ENCODE measurements around the gene BRD7.

Gene BRD7

DNA sequence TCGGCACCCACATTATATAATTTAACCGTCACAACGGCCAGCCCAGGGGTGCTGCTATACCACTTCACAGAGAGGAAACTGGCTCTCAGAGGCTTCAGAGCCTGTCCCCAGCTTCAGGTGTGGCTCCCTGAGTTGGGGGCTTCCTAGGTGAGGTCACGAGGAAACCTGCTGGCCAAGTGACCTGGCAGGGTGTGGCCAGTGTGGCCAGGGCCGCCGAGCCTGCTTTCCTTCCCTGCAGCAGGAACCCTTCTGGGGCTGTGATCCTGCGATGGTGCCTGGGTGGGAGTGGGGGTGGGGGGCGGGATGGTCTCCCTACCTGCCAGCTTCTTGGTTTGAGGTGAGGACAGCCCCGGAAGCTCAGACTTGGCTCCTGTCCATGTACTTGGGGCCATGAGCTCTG lies 62.5 kb downstream of the BRD7 start:
- Histone ChIP-seq H3K27me3 (replicated peaks; ENCODE audit: control insufficient read depth, insufficient read depth, low read length) (no peaks in the 10 kb centered on the region), H3K4me3 (replicated peaks; ENCODE audit: low read depth, low read length) (no peak overlapping the region), H3K36me3 (ENCODE audit: control insufficient read depth, insufficient read depth, low read length) (peaks cover 35% of the 10 kb centered on the region)
- TF ChIP-seq, protein P1, sequence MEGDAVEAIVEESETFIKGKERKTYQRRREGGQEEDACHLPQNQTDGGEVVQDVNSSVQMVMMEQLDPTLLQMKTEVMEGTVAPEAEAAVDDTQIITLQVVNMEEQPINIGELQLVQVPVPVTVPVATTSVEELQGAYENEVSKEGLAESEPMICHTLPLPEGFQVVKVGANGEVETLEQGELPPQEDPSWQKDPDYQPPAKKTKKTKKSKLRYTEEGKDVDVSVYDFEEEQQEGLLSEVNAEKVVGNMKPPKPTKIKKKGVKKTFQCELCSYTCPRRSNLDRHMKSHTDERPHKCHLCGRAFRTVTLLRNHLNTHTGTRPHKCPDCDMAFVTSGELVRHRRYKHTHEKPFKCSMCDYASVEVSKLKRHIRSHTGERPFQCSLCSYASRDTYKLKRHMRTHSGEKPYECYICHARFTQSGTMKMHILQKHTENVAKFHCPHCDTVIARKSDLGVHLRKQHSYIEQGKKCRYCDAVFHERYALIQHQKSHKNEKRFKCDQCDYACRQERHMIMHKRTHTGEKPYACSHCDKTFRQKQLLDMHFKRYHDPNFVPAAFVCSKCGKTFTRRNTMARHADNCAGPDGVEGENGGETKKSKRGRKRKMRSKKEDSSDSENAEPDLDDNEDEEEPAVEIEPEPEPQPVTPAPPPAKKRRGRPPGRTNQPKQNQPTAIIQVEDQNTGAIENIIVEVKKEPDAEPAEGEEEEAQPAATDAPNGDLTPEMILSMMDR (IDR thresholded peaks at IDR 0.05; ENCODE audit: insufficient read depth, low read length, poor library complexity, severe bottlenecking): no peak
- DNase-seq (ENCODE audit: extremely low read depth, insufficient read length): no peak

DNA sequence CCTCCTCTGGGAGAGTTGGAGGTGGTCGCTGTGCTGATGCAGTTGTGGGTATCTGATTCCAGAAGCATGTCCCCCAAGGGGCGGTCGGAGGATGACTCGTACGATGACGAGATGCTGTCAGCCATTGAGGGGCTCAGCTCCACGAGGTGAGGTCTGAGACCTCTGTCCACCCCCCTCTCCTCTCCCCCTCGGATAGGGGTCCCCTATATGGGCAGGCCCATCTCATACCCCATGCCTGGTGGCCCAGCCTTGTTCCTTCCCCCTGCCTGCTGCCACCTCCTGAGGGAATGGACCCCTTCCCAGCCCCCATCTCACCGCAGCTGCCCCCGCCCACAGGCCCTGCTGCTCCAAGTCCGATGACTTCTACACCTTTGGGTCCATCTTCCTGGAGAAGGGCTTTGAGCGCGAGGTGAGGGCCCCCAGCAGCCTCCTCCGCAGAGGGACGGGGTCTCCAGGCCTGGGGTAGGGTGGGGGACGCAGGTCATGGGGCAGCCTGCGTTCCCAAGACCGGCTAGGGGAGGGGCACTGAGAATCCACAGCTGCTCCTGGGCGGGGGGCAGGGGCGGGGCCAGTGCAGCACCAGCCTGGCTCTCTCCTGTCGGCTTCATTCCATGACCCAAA lies 63.2 kb downstream of the BRD7 start:
- TF ChIP-seq, protein P1 (IDR thresholded peaks at IDR 0.05; ENCODE audit: insufficient read depth, low read length, poor library complexity, severe bottlenecking): no peak
- H3K36me3 ChIP-seq (ENCODE audit: control insufficient read depth, insufficient read depth, low read length): peaks cover 34% of the 10 kb centered on the region
- H3K4me3 ChIP-seq (replicated peaks; ENCODE audit: low read depth, low read length): no peak overlapping the region
- no peaks in the 10 kb centered on the region for H3K27me3 ChIP-seq (replicated peaks; ENCODE audit: control insufficient read depth, insufficient read depth, low read length)
- no peak for DNase-seq (ENCODE audit: extremely low read depth, insufficient read length)

DNA sequence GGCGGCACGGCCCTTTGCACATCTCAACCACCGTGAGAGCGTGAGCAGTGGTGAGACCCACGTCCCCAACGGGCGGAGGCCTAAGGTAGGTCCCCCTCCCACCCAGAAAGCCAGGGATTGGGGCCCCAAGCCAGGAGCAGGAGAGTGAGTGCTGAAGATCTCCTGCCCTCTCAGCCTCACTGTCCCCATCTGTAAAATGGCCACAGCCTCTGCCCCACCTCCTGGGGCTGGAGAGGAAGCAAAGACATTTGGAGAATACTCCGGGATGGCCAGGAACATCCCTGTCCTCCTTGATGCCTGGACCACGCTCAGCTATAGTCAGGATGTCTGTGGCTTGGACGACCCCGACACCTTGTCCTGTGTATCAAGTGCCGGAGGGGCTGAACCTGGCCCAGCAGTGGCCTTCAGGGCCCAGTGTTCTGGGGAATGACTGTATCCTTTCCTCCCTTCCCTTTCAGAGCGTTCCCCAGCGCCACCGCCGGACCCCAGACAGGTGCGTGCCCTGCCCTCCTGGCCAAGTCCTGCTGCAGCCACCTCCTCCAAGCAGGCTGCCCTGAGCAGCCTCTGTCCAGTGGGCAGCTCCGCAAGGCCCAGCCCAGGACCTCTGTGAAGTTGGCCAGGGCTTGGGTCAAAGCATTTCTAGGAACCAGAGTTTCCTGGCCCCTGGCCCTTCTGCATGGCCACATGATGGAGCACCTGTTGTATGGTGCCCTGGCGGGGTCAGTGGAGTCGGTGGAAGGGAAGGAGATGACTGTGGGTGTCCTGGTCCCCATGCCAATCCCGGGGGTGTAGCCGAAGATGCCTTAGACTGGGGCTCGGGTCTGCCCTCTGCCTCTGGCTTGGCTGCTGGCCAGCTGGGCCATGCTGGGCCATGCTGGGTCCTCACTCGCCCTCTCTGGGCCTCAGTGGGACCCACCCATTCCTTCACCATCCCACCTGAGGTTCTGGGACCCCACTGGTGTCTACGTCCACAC lies 64.0 kb downstream of the BRD7 start:
- H3K27me3 ChIP-seq (replicated peaks; ENCODE audit: control insufficient read depth, insufficient read depth, low read length): no peaks in the 10 kb centered on the region
- H3K36me3 ChIP-seq (ENCODE audit: control insufficient read depth, insufficient read depth, low read length): peaks cover 35% of the 10 kb centered on the region
- no peak for DNase-seq (ENCODE audit: extremely low read depth, insufficient read length)
- H3K4me3 ChIP-seq (replicated peaks; ENCODE audit: low read depth, low read length): no peak overlapping the region
- TF ChIP-seq, protein P1 (IDR thresholded peaks at IDR 0.05; ENCODE audit: insufficient read depth, low read length, poor library complexity, severe bottlenecking): no peak

DNA sequence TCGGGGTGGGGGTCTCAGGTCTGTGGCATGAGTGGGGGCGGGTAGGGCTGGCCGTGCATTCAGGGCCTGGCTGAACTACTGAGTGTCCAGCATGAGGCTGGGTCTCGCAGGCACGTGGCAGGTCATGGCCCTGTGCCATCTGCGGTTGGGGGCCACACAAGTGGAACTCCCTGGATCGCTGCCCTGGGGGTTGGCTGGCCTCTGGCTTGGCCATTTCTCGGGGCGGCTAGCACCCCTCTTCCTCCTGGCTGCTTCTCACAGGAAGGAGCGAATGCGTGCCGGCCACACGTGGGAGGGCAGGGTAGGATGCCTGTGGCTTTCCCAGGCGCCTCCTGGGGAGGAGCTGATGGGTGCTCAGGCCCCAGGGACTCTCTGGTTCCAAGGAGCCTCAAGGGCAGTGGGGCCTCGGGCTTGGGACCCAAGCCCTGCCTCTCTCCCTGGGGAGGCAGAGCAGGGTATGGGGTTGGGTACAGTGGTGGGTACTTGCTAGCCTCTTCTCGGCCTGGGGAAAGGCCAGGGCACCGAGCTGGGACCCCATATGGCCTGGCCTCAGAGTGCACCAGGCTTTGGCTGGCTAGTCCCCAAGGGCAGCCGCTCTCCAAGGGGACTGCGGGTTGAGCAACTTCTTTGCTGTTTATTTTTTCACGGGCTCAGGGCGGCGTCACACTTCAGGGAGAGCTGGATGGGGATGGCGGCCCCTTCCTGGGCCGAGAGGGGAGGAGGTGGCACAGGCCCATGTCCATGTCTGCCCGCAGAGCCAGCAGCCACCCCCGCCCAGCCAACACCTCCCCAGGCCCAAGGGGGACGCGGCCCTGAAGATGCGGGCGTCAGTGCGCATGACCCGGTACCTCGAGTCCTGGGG lies 65.0 kb downstream of the BRD7 start:
- TF ChIP-seq, protein P1 (IDR thresholded peaks at IDR 0.05; ENCODE audit: insufficient read depth, low read length, poor library complexity, severe bottlenecking): no peak
- Histone ChIP-seq H3K4me3 (replicated peaks; ENCODE audit: low read depth, low read length) (no peak overlapping the region), H3K27me3 (replicated peaks; ENCODE audit: control insufficient read depth, insufficient read depth, low read length) (no peaks in the 10 kb centered on the region), H3K36me3 (ENCODE audit: control insufficient read depth, insufficient read depth, low read length) (peaks cover 33% of the 10 kb centered on the region)
- no peak for DNase-seq (ENCODE audit: extremely low read depth, insufficient read length)

DNA sequence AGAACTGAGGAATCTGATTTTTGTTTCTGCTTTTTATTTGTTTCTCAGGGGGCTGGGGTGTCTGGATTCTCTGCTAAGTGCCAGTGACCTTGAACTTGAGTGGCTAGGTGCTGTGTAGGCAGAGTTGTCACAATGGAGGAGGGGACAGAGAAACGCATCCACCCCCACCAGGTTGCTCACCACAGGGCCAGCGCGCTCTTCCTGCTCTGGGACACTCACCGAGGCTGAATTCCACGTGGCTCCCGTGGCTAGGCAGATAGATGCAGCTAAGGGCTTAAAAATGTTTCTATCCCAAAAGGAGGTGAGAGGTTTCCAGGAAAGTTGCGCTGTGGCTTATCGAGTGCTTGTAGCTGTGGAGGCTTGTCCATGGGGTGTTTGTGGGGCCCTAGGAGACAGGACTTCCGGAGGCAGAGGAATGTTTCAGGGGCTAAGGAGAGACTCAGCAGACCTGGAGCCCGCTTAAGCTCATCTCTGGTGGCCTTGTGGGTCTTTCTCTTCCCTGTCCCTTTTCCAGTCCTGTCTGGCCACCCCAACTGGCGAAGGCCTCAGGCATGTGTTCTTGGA lies 65.7 kb downstream of the BRD7 start:
- Histone ChIP-seq H3K4me3 (replicated peaks; ENCODE audit: low read depth, low read length) (no peak overlapping the region), H3K27me3 (replicated peaks; ENCODE audit: control insufficient read depth, insufficient read depth, low read length) (no peaks in the 10 kb centered on the region), H3K36me3 (ENCODE audit: control insufficient read depth, insufficient read depth, low read length) (peaks cover 36% of the 10 kb centered on the region)
- no peak for DNase-seq (ENCODE audit: extremely low read depth, insufficient read length)
- TF ChIP-seq, protein P1 (IDR thresholded peaks at IDR 0.05; ENCODE audit: insufficient read depth, low read length, poor library complexity, severe bottlenecking): no peak

Measured in GM06990 (cell line).